Effector CD8-positive, alpha-beta T cell (primary cell): ENCODE data around the gene PTPRN2.
"Not testable (repeated sequence)": the region's sequence is repeated elsewhere in the genome, so short reads cannot be mapped to it uniquely, and the experiment has no call there.

Experiments used
- DNase-seq: peaks from one replicate; lab custom pipeline; 2025; lab: John Stamatoyannopoulos, UW

The PTPRN2 gene

DNA sequence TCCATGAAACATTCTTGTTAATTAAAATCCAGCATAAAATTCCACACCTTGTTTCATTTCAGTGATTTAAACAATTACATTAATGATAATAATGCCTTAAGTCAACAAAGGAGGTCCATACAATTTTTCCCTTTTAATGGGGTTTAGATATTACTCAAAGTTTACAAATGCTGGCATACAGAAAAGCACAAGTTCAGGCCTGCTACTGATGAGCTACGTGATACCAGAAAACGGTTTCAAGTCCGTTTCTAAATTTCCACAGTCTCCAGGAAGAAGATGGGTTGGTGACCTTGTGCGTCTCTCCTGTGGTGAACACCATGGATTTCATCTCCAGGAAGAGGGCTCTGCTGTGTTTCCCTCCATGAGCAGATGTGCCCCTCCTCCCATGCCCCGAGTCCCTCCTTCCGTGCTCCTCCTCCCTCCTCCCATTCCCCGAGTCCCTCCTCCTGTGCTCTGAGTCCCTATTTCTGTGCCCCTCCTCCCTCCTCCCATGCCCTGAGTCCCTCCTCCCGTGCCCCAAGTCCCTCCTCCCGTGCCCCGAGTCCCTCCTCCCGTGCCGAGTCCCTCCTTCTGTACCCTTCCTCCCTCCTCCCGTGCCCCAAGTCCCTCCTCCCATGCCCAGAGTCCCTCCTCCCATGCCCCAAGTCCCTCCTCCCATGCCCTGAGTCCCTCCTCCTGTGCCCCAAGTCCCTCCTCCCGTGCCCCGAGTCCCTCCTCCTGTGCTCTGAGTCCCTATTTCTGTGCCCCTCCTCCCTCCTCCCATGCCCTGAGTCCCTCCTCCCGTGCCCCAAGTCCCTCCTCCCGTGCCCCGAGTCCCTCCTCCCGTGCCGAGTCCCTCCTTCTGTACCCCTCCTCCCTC is 201.9 kb downstream of the PTPRN2 start:
- not testable (repeated sequence) for DNase-seq

- no peak for DNase-seq
These were observed 202.9 kb downstream of the PTPRN2 start for GRCh38 chr7:158384746-158385145.

GRCh38 chr7:158383665-158384064 is 204.0 kb downstream of the PTPRN2 start:
- no peak for DNase-seq

DNA sequence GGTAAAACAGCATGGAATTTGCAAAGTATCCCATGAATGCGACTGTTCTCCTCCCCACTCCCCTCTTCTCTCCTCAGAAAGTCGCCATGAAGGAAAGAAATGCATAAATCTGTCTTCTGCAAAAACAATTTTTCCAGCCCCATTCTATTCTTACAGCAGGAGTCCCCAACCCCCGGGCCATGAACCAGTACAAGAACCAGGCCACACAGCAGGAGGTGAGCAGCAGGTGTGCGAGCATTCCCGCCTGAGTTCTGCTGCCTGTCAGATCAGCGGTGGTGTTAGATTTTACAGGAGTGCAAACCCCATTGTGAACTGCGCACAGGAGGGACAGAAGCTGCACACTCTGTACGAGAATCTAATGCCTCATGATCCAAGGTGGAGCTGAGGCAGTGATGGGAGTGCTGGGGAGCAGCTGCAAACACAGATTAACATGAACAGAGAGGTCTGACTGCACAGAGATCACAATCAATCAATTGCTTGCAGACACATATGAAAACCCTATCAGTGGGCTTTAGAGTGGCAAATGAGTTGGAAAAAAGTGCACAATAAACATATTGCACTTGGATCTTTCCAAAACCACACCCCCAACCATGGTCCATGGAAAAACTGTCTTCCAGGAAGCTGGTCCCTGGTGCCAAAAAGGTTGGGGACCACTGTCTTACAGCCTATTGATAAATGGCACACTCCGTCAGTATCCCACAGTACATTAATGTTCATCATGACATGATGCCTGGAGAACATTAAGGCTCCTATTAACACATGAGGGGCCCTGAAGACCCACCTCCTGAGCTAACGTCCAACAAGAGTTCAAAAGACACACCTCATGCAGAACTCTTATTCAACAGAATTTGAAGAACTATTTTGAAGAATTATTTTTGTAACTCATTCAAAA is 205.0 kb downstream of the PTPRN2 start:
- no peak for DNase-seq

GRCh38 chr7:158381956-158382355 is 205.7 kb downstream of the PTPRN2 start:
- no peak for DNase-seq

DNA sequence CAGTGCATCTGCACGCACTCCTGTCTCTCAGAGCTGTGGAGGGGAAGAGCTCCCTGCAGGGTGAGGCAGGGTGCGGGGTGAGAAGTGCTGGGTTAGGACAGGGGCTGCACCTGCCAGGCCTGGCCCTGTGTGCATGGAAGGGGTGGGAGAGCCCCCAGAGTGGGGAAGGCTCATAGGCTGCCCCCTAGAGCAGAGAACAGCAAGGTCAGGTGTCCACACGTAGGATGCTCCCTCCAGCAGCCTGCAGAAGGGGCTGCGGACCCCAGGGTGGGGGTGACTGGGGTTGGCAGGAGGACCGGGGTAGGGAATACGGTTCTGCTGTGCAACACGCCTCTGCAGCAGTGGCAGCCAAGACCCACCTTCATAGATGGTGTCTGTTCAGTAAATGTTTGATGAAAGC is 208.6 kb downstream of the PTPRN2 start:
- DNase-seq: no peak

DNA sequence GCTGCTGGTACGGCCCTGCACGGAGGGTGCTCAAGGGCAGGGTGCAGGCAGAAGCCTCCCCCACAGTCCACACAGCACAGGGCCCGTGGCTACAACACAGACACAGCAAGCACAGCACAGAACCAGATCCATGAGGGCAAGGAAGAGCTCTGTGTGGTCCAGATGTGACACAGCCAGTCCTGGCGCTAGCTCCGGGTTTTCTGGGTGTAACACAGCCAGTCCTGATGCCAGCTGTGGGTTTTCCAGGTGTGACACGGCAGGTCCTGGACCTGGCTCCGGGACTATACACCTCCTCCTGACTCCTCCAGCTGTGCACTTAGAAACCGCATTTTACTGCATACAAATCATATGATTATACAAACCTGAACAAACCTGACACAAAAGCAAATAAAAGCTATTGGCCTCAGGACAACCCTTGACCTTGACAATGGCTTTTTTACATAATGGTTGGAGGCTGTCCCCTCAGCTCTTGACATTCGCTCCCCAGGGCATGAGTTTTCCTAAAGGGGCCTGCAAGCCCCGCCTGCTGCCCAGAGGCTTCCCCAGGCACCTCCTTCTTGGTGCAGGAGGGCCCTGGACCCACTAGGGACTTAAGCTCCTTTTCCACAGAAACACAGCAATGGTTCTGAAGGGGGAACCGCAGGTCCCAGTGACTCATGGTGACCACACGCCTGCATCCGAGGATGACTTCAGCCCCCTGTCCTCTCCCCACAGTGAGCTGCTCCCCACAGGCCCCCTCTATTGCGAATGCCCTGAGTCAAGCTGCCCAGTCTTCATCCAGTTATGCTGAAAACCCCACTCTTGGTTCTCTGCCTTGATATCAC is 209.6 kb downstream of the PTPRN2 start:
- DNase-seq: no peak

DNA sequence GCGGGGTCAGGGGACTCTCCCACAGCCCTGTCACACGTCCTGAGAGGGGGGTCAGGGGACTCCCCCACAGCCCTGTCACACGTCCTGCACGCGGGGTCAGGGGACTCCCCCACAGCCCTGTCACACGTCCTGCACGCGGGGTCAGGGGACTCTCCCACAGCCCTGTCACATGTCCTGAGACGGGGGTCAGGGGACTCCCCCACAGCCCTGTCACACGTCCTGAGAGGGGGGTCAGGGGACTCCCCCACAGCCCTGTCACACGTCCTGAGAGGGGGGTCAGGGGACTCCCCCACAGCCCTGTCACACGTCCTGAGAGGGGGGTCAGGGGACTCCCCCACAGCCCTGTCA is 210.8 kb downstream of the PTPRN2 start:
- DNase-seq: not testable (repeated sequence)

- not testable (repeated sequence) for DNase-seq
These were observed 211.3 kb downstream of the PTPRN2 start for GRCh38 chr7:158376146-158376838.

DNA sequence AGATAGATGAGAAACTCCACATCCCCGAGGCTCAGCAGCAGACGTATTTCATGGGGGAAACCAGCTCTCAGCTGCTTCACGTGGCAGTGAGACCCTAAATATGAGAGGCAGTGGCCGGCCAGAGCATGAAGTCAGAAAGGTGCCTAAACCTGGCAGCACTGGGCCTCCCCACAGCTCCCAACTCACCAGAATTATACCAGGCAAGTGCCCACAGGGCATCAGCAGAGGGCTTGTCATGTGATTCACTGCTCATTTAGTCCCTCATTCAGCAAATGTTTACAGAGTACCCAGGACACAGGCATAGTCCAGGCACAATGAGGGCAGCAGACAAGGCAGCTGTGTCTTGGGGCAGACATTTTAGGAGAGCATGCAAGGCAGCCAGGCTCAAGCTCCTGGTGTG is 212.6 kb downstream of the PTPRN2 start:
- no peak for DNase-seq

DNA sequence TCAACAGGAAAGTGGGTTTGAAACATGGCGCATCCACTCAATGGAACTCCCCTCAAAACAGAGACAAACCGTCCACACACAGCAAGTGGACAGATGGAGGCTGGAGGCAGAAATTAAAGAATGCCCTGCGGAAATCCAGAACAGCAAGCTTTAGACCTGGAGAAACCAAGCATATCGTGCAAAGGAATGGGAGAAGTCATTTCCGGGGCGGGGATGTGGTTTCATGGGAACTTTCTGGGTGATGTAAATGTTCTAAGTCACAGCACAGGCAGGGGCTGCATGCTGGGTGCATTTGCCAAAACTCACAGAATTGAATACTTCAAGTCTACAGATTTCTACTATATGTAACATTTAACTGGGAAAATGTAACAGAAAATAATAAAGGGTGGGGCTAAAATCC is 213.0 kb downstream of the PTPRN2 start:
- no peak for DNase-seq

DNA sequence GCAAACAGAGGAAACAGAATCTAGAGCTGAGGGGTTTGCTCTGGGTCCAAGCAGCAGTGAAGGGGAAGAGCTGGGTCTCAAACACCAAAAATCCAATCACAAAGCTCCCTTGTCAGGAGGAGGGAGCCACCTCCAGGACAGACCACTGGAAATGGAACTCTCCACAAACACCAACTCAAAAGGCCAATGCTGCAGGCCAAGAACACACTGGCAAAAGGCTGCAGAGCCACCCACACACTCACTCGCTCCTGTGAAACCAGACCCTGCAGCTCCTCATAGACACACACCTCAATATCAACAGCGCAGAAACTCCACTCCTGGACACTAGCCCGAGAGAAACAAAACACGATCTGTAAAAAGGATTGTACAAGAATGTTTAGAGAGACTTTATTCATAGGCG is 213.5 kb downstream of the PTPRN2 start:
- no peak for DNase-seq

DNA sequence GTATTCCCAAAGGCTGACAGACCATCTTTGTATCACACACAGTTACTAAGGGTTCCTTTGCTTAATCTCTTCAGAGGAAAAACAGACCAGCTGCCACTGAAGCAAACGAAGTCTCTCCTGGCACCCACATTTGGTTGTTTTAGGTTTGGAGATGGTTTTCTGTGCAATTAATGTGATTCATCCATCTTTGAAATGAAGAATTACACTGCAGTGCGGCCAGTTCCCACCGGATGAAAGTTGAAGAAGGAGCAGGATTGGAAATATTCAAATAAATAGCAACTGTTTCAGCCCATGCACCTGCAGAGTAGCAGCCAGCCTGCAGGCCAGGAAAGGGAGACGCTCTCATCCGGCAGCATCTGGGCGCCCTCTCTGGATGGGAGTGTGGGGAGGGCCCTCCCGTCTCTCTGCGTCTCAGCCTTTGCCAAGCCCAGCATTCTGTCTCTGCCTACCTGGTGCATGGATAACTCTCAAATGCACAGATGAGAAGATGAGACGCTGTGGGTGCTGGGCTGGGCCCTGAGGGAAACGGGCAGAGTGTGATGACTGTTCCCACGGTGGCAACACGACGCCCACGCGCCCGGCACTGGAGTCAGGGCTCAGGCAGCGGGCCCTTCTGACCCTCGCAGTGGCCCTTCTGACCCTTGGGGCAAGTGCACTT is 214.0 kb downstream of the PTPRN2 start:
- no peak for DNase-seq

- no peak for DNase-seq
These were observed 215.0 kb downstream of the PTPRN2 start for GRCh38 chr7:158372400-158373342.

DNA sequence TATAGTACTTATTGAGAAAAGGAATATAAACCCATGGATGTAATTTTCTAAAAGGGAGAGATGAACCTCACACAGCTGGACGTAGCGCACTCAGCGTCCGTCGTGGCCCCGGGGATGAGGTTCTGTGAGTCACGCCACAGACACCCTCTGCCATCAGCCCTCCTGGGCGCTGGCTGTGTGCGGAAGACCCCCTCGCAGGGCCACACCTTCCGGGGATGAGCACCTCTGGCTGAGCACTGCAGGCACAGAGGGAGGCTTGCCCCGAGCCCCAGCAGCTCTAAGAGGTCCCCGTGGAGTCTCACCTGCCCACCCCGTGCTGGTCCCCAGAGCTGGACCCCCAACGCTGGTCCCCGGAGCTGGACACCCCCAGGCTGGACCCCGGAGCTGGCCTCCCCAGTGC is 215.8 kb downstream of the PTPRN2 start:
- DNase-seq: no peak

- no peak for DNase-seq
These were observed 217.8 kb downstream of the PTPRN2 start for GRCh38 chr7:158369866-158370265.

DNA sequence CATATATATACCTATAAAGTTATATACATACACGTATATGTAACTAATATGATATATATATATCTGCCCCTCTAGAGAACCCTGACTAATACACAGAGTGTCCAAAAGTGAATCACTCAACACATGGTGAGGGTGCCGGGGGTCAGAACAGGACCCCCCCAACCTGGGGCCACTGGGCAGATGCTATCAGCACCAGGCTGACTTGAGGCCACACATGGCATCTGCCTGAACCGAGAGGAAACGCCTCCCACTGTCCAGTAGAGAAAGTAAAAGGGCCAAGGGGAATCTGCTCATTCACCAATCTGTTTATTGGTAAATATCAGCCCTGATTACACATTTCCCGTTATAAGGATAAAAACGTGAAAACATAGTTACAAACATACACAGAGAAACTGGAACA is 218.3 kb downstream of the PTPRN2 start:
- DNase-seq: no peak

DNA sequence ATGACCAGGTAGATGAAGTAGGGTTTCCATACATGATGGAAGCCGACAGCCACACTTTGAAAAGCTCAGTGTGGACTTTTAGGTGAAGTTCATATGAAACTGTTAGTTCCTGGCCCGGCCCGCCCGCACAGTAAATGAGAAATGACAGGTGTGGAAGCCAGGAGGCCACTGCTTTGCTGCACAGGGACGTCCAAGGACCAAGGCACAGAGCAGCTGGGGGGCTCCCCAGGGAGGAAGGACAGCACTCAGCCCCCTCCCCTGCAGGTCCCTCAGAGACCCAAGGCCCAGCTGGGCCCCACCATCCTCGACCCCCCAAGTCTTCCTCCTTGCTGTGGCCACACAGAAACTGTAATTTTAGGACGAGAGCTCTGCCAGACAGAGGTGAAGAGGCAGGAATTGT is 219.2 kb downstream of the PTPRN2 start:
- DNase-seq: no peak

- no peak for DNase-seq
These were observed 220.0 kb downstream of the PTPRN2 start for GRCh38 chr7:158367634-158367982.
